Activated naive CD4-positive, alpha-beta T cell treated with anti-CD3 and anti-CD28 coated beads, Interleukin-2, amount 50 U/mL, for 72 hours (primary cell): ENCODE measurements around the gene CCDC200. TPM values are rescaled to one million over a fixed set of nuclear protein-coding genes. Genes with fewer than 3 reads are reported as not detected.
"Not testable (repeated sequence)": the region's sequence is repeated elsewhere in the genome, so short reads cannot be mapped to it uniquely, and the experiment has no call there.

ENCODE experiments used
- ATAC-seq, 2 donors: fragments of 150-1000 bp; cut with Tn5 transposase; 2 replicates each; pipeline ENCODE4 v1.10.0; 2021; ENCODE audit warnings: mild to moderate bottlenecking in 2 of 2, moderate library complexity in 2 of 2
- DNase-seq, 2 donors: peaks; one replicate each; pipeline ENCODE4 v3.0.0; 2021 to 2022; ENCODE audit warnings: low spot score in 2 of 2
- H3K27ac Mint-ChIP-seq, 2 donors: one replicate each; pipeline ENCODE4 v1.8.0; 2022; ENCODE audit warnings: mild to moderate bottlenecking in 2 of 2, mixed read lengths in 2 of 2
- H3K36me3 Mint-ChIP-seq, 2 donors: one replicate each; pipeline ENCODE4 v1.8.0; 2022; ENCODE audit warnings: mixed read lengths in 2 of 2
- H3K9me3 Mint-ChIP-seq, 2 donors: one replicate each; pipeline ENCODE4 v1.8.0; 2022; ENCODE audit warnings: mixed read lengths in 2 of 2
- total RNA-seq, 2 donors: library from RNA; stranded (reverse); gene quantifications; one replicate each; pipeline ENCODE4 v1.2.3, GENCODE V29; 2022

Gene CCDC200
- total RNA-seq, 2 donors from 2014 or later = 0.48 TPM; not detected in 1

GRCh38 chr17:43186656-43187055, 41.8 kb downstream of the CCDC200 start:
- H3K36me3 Mint-ChIP-seq = peaks cover 8 to 15% of the 10 kb centered on the region in 2 donors
- not testable (repeated sequence) for H3K9me3 Mint-ChIP-seq, H3K27ac Mint-ChIP-seq, DNase-seq, ATAC-seq

- DNase-seq = no peak
- Mint-ChIP-seq H3K27ac (no peak overlapping the region), H3K36me3 (peaks cover 8 to 11% of the 10 kb centered on the region in 2 donors), H3K9me3 (no peaks in the 10 kb centered on the region)
- ATAC-seq = no peak
Measured at GRCh38 chr17:43183921-43184320, 44.5 kb downstream of the CCDC200 start.

- no peaks in the 10 kb centered on the region for H3K9me3 Mint-ChIP-seq
- no peak for DNase-seq
- H3K27ac Mint-ChIP-seq = peak overlapping the region; percentile 89 to 93
- H3K36me3 Mint-ChIP-seq = peaks cover 0 to 6% of the 10 kb centered on the region in 2 donors
- peak in 1 of 2 donors; percentile 4 for ATAC-seq
Measured at GRCh38 chr17:43176119-43176570, 52.3 kb downstream of the CCDC200 start.

GRCh38 chr17:43175213-43176118, 53.0 kb downstream of the CCDC200 start:
- ATAC-seq = peak in 1 of 2 donors; percentile 3
- H3K9me3 Mint-ChIP-seq = no peaks in the 10 kb centered on the region
- peak overlapping the region; percentile 89 to 93 for H3K27ac Mint-ChIP-seq
- H3K36me3 Mint-ChIP-seq = peaks cover 0 to 6% of the 10 kb centered on the region in 2 donors
- DNase-seq = no peak

- no peak for DNase-seq
- no peak overlapping the region for H3K27ac Mint-ChIP-seq
- no peaks in the 10 kb centered on the region for H3K9me3 Mint-ChIP-seq
- peaks cover 0 to 6% of the 10 kb centered on the region in 2 donors for H3K36me3 Mint-ChIP-seq
- no peak for ATAC-seq
Measured at GRCh38 chr17:43171586-43172487, 56.6 kb downstream of the CCDC200 start.

Other genes starting within 250 kb of the CCDC200 start
- gene PTGES3L, start 248.5 kb downstream of the CCDC200 start, total RNA-seq = 1 to 10 TPM; 1.1 to 3.6 TPM
- 10 to 100 TPM; 10.7 to 15.2 TPM for gene RUNDC1, start 248.1 kb downstream of the CCDC200 start, total RNA-seq
- 1,000 to 10,000 TPM; 1,275 to 1,425 TPM for gene RPL27, start 230.2 kb downstream of the CCDC200 start, total RNA-seq
- gene IFI35, start 221.8 kb downstream of the CCDC200 start, total RNA-seq = 10 to 100 TPM; 33.3 to 62.3 TPM
- gene VAT1, start 206.2 kb downstream of the CCDC200 start, total RNA-seq = 10 to 100 TPM; 28.3 to 35.7 TPM
- gene RND2, start 203.4 kb downstream of the CCDC200 start, total RNA-seq = not detected
- 100 to 1,000 TPM in 1 of 2 donors, 10 to 100 TPM in 1; 74.0 to 126 TPM for gene BRCA1, start 103.3 kb downstream of the CCDC200 start, total RNA-seq
- gene NBR1, start 57.4 kb downstream of the CCDC200 start, total RNA-seq = 10 to 100 TPM; 56.7 to 89.2 TPM
- gene TMEM106A, start 16.7 kb downstream of the CCDC200 start, total RNA-seq = 10 to 100 TPM; 11.9 to 17.0 TPM
- gene RNU2-1, start 5.4 kb upstream of the CCDC200 start, total RNA-seq = 1,000 to 10,000 TPM; 5,470 to 5,569 TPM
- 1 to 10 TPM; 2.1 to 3.6 TPM for gene ARL4D, start 170.4 kb upstream of the CCDC200 start, total RNA-seq